Transverse colon (tissue), 4 donors: ENCODE data around the gene SCN9A.

Source experiments
- CTCF ChIP-seq, 5 experiments: fragments of 200-600 bp in 3 of 5; fragments of 450-650 bp in 2 of 5; sonication (generic) in 3 of 5; IDR thresholded peaks; 1 replicate in 2 of 5; 2 replicates in 3 of 5; pipeline ENCODE4 v1.5.1; 2016 to 2017; ENCODE audit warnings: antibody characterized with exemption in 5 of 5, inconsistent platforms in 3 of 5, mild to moderate bottlenecking in 2 of 5, moderate library complexity in 1 of 5
- EP300 ChIP-seq: sonication (generic); formaldehyde crosslinking; IDR thresholded peaks from one replicate; pipeline ENCODE4 v1.6.1; 2017; ENCODE audit warnings: antibody characterized with exemption, low read depth
- POLR2AphosphoS5 ChIP-seq, 3 donors: sonication (generic); formaldehyde crosslinking; IDR thresholded peaks; one replicate each; pipeline ENCODE4 v1.6.1; 2016; ENCODE audit warnings: antibody characterized with exemption in 3 of 3

- TF ChIP-seq CTCF (IDR thresholded peaks at IDR 0.05) (no peak), EP300 (no peak), POLR2AphosphoS5 (IDR thresholded peaks at IDR 0.05) (no peak)
These were observed 77.8 kb downstream of the SCN9A start for GRCh38 chr2:166297951-166298350.
